GM23338 (cell line): Measurements from ENCODE around the gene GALNT9. TPM values are rescaled to one million over a fixed set of nuclear protein-coding genes. Genes with fewer than 3 reads are reported as not detected.

Source experiments
- ATAC-seq: fragments of 200-7000 bp; cut with Tn5 transposase; 3 replicates; pipeline ENCODE4 v1.9.1; 2020
- DNase-seq: peaks from one replicate; pipeline ENCODE4 v3.0.0-alpha.2; 2015; ENCODE audit warnings: low spot score
- H2AFZ ChIP-seq: fragments of 200-600 bp; sonication (generic); 2 replicates; pipeline ENCODE4 v1.8.0; 2016; ENCODE audit warnings: antibody characterized with exemption, mild to moderate bottlenecking, moderate library complexity
- H3F3A ChIP-seq: fragments of 200-600 bp; sonication (generic); replicated peaks from 2 replicates; pipeline ENCODE4 v1.8.0; 2017; ENCODE audit warnings: antibody characterized with exemption, mixed run types, low read depth
- H3K27ac ChIP-seq: fragments of 200-600 bp; sonication (generic); 2 replicates; pipeline ENCODE4 v1.6.1; 2016; ENCODE audit warnings: low read depth
- H3K27me3 ChIP-seq: fragments of 200-600 bp; sonication (generic); 2 replicates; pipeline ENCODE4 v1.8.0; 2016; ENCODE audit warnings: mild to moderate bottlenecking, mixed run types, moderate library complexity; ENCODE audit not compliant: insufficient read depth
- H3K36me3 ChIP-seq: fragments of 200-600 bp; sonication (generic); 2 replicates; pipeline ENCODE4 v1.8.0; 2016; ENCODE audit warnings: mild to moderate bottlenecking; ENCODE audit not compliant: insufficient read depth
- H3K4me1 ChIP-seq: fragments of 200-600 bp; sonication (generic); 2 replicates; pipeline ENCODE4 v1.8.0; 2016; ENCODE audit warnings: mild to moderate bottlenecking, moderate library complexity; ENCODE audit not compliant: insufficient read depth
- H3K4me2 ChIP-seq: fragments of 200-600 bp; sonication (generic); 2 replicates; pipeline ENCODE4 v1.7.1; 2017; ENCODE audit warnings: mixed run types
- H3K4me3 ChIP-seq: fragments of 200-600 bp; sonication (generic); 2 replicates; pipeline ENCODE4 v1.6.1; 2016; ENCODE audit warnings: mixed run types
- H3K79me2 ChIP-seq: fragments of 200-600 bp; sonication (generic); replicated peaks from 2 replicates; pipeline ENCODE4 v1.8.0; 2017; ENCODE audit warnings: mild to moderate bottlenecking; ENCODE audit not compliant: insufficient read depth
- H3K9me2 ChIP-seq: fragments of 200-600 bp; sonication (generic); 2 replicates; pipeline ENCODE4 v1.8.0; 2017; ENCODE audit not compliant: insufficient read depth
- H4K20me1 ChIP-seq: fragments of 200-600 bp; sonication (generic); replicated peaks from 2 replicates; pipeline ENCODE4 v1.8.0; 2017; ENCODE audit warnings: mild to moderate bottlenecking; ENCODE audit not compliant: insufficient read depth
- H3K27ac Mint-ChIP-seq: 2 replicates; pipeline ENCODE4 v1.8.0; 2020; ENCODE audit warnings: inconsistent platforms, mild to moderate bottlenecking, moderate library complexity, mixed read lengths
- H3K27me3 Mint-ChIP-seq: 3 replicates; pipeline ENCODE4 v1.8.0; 2022; ENCODE audit warnings: low read depth, mild to moderate bottlenecking, moderate library complexity, mixed read lengths, inconsistent platforms; ENCODE audit not compliant: insufficient read depth, poor library complexity
- H3K36me3 Mint-ChIP-seq: 3 replicates; pipeline ENCODE4 v1.8.0; 2021; ENCODE audit warnings: low read depth, mild to moderate bottlenecking, inconsistent platforms, moderate library complexity, mixed read lengths
- H3K4me1 Mint-ChIP-seq: 3 replicates; pipeline ENCODE4 v1.8.0; 2020; ENCODE audit warnings: mild to moderate bottlenecking, inconsistent platforms, mixed read lengths
- H3K4me3 Mint-ChIP-seq: 3 replicates; pipeline ENCODE4 v1.8.0; 2021; ENCODE audit warnings: moderate library complexity, mild to moderate bottlenecking, inconsistent platforms, mixed read lengths
- H3K9me3 Mint-ChIP-seq: 3 replicates; pipeline ENCODE4 v1.8.0; 2020; ENCODE audit warnings: moderate library complexity, mild to moderate bottlenecking, inconsistent platforms, mixed read lengths
- CREB1 ChIP-seq: fragments of 250-450 bp; sonication (Bioruptor Pico); IDR thresholded peaks from 2 replicates; pipeline ENCODE4 v1.5.0; 2020; ENCODE audit warnings: low read depth, mild to moderate bottlenecking, moderate library complexity
- EZH2 ChIP-seq: fragments of 200-600 bp; sonication (generic); IDR thresholded peaks from one replicate; pipeline ENCODE4 v1.8.0; 2017; ENCODE audit warnings: antibody characterized with exemption, mild to moderate bottlenecking, low read depth; ENCODE audit not compliant: unreplicated experiment
- JUNB ChIP-seq: IDR thresholded peaks from one replicate; pipeline ENCODE4 v1.6.1; 2016; ENCODE audit warnings: antibody characterized with exemption; ENCODE audit not compliant: unreplicated experiment
- NANOG ChIP-seq: IDR thresholded peaks from 2 replicates; pipeline ENCODE4 v1.6.1; 2016; ENCODE audit warnings: antibody characterized with exemption, borderline replicate concordance
- STAT1 ChIP-seq: IDR thresholded peaks from one replicate; pipeline ENCODE4 v1.6.1; 2016; ENCODE audit warnings: antibody characterized with exemption; ENCODE audit not compliant: unreplicated experiment
- ZNF331 ChIP-seq: fragments of 250-450 bp; sonication (Bioruptor Pico); IDR thresholded peaks from 2 replicates; pipeline ENCODE4 v1.5.0; 2020; ENCODE audit warnings: low read depth, mild to moderate bottlenecking, moderate library complexity
- polyA plus RNA-seq: library from polyadenylated mRNA; unstranded; fragments of >200 nt; fragmentation: Nextera tagmentation; extraction: Ambion mirVana; gene quantifications from 2 replicates; pipeline ENCODE4 v1.2.1, GENCODE V29; 2016
- total RNA-seq: library from RNA; depleted of rRNA; stranded (reverse); fragments of >200 nt; shearing (Covaris generic); gene quantifications from 2 replicates; pipeline ENCODE4 v1.2.3, GENCODE V29; 2014
- TF ChIP-seq, protein P1 (sequence below): IDR thresholded peaks from one replicate; pipeline ENCODE4 v1.6.1; 2018; ENCODE audit warnings: antibody characterized with exemption; ENCODE audit not compliant: unreplicated experiment
- TF ChIP-seq, protein P2 (sequence below): fragments of 250-450 bp; sonication (Bioruptor Pico); IDR thresholded peaks from 2 replicates; pipeline ENCODE4 v1.5.0; 2020; ENCODE audit warnings: mild to moderate bottlenecking, moderate library complexity
- TF ChIP-seq, protein P3 (sequence below), 2 experiments: fragments of 200-600 bp in 1 of 2; sonication (generic) in 1 of 2; conservative IDR thresholded peaks; 2 replicates each; pipeline versions ENCODE4 v1.5.1 to v1.6.1; 2016 to 2017; ENCODE audit warnings: antibody characterized with exemption in 2 of 2, low read depth in 2 of 2, mild to moderate bottlenecking in 2 of 2, moderate library complexity in 1 of 2

Gene GALNT9
- total and polyA plus RNA-seq, 2 experiments from 2014 or later: 0.81 to 2.5 TPM

DNA sequence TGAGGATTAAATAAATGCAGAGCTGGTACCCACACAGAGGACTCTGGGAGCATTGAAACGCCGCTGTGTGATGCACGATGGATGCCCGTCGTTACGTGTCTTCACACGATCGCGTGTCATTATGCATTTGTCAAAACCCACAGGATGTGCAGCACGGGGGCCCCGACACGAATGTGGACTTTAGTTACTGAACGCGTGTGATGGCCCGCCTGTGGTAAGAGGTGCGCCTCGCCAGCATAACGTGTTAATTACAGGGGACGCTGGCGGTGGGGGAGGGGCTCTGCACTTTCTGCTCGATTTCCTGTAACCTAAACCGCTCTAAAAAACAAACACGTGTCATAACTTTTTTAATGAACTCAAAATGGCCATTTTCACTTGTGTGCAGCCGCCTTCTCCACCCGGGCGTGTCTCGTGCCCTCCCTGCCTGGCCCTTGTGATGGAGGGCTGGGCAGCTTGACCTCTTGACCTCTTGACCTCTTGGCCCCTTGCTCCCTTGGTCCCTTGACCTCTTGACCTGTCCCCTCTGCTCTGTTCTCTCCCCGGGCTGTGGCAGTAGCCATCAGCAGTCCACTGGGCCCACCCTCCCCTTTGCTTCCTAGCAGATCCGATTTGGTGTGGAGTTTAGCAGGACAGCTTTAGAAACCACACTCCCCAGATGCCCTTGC lies 33.7 kb upstream of the GALNT9 start:
- Histone ChIP-seq H3K79me2 (no peaks in the 10 kb centered on the region), H3K36me3 (no peaks in the 10 kb centered on the region), H3K4me2 (no peak overlapping the region), H3K9me2 (no peaks in the 10 kb centered on the region), H2AFZ (no peak overlapping the region), H3F3A (no peaks in the 10 kb centered on the region), H3K4me3 (no peak overlapping the region), H3K27me3 (no peaks in the 10 kb centered on the region), H4K20me1 (no peaks in the 10 kb centered on the region), H3K4me1 (no peaks in the 10 kb centered on the region), H3K27ac (no peak overlapping the region)
- Mint-ChIP-seq H3K4me3 (no peak overlapping the region), H3K27me3 (peaks cover 16% of the 10 kb centered on the region), H3K9me3 (peaks cover 7% of the 10 kb centered on the region), H3K4me1 (no peaks in the 10 kb centered on the region), H3K36me3 (peaks cover 3% of the 10 kb centered on the region; the same call in 2 of the 3 replicates), H3K27ac (no peak overlapping the region)
- DNase-seq: no peak
- ATAC-seq: no peak
- TF ChIP-seq, protein P1, sequence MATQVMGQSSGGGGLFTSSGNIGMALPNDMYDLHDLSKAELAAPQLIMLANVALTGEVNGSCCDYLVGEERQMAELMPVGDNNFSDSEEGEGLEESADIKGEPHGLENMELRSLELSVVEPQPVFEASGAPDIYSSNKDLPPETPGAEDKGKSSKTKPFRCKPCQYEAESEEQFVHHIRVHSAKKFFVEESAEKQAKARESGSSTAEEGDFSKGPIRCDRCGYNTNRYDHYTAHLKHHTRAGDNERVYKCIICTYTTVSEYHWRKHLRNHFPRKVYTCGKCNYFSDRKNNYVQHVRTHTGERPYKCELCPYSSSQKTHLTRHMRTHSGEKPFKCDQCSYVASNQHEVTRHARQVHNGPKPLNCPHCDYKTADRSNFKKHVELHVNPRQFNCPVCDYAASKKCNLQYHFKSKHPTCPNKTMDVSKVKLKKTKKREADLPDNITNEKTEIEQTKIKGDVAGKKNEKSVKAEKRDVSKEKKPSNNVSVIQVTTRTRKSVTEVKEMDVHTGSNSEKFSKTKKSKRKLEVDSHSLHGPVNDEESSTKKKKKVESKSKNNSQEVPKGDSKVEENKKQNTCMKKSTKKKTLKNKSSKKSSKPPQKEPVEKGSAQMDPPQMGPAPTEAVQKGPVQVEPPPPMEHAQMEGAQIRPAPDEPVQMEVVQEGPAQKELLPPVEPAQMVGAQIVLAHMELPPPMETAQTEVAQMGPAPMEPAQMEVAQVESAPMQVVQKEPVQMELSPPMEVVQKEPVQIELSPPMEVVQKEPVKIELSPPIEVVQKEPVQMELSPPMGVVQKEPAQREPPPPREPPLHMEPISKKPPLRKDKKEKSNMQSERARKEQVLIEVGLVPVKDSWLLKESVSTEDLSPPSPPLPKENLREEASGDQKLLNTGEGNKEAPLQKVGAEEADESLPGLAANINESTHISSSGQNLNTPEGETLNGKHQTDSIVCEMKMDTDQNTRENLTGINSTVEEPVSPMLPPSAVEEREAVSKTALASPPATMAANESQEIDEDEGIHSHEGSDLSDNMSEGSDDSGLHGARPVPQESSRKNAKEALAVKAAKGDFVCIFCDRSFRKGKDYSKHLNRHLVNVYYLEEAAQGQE: no peak
- no peak for TF ChIP-seq ZNF331 (CRISPR knock-in tag)
- TF ChIP-seq, protein P2, sequence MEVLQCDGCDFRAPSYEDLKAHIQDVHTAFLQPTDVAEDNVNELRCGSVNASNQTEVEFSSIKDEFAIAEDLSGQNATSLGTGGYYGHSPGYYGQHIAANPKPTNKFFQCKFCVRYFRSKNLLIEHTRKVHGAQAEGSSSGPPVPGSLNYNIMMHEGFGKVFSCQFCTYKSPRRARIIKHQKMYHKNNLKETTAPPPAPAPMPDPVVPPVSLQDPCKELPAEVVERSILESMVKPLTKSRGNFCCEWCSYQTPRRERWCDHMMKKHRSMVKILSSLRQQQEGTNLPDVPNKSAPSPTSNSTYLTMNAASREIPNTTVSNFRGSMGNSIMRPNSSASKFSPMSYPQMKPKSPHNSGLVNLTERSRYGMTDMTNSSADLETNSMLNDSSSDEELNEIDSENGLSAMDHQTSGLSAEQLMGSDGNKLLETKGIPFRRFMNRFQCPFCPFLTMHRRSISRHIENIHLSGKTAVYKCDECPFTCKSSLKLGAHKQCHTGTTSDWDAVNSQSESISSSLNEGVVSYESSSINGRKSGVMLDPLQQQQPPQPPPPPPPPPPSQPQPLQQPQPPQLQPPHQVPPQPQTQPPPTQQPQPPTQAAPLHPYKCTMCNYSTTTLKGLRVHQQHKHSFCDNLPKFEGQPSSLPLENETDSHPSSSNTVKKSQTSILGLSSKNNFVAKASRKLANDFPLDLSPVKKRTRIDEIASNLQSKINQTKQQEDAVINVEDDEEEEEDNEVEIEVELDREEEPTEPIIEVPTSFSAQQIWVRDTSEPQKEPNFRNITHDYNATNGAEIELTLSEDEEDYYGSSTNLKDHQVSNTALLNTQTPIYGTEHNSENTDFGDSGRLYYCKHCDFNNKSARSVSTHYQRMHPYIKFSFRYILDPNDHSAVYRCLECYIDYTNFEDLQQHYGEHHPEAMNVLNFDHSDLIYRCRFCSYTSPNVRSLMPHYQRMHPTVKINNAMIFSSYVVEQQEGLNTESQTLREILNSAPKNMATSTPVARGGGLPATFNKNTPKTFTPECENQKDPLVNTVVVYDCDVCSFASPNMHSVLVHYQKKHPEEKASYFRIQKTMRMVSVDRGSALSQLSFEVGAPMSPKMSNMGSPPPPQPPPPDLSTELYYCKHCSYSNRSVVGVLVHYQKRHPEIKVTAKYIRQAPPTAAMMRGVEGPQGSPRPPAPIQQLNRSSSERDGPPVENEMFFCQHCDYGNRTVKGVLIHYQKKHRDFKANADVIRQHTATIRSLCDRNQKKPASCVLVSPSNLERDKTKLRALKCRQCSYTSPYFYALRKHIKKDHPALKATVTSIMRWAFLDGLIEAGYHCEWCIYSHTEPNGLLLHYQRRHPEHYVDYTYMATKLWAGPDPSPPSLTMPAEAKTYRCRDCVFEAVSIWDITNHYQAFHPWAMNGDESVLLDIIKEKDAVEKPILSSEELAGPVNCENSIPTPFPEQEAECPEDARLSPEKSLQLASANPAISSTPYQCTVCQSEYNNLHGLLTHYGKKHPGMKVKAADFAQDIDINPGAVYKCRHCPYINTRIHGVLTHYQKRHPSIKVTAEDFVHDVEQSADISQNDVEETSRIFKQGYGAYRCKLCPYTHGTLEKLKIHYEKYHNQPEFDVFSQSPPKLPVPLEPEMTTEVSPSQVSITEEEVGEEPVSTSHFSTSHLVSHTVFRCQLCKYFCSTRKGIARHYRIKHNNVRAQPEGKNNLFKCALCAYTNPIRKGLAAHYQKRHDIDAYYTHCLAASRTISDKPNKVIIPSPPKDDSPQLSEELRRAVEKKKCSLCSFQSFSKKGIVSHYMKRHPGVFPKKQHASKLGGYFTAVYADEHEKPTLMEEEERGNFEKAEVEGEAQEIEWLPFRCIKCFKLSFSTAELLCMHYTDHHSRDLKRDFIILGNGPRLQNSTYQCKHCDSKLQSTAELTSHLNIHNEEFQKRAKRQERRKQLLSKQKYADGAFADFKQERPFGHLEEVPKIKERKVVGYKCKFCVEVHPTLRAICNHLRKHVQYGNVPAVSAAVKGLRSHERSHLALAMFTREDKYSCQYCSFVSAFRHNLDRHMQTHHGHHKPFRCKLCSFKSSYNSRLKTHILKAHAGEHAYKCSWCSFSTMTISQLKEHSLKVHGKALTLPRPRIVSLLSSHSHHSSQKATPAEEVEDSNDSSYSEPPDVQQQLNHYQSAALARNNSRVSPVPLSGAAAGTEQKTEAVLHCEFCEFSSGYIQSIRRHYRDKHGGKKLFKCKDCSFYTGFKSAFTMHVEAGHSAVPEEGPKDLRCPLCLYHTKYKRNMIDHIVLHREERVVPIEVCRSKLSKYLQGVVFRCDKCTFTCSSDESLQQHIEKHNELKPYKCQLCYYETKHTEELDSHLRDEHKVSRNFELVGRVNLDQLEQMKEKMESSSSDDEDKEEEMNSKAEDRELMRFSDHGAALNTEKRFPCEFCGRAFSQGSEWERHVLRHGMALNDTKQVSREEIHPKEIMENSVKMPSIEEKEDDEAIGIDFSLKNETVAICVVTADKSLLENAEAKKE (CRISPR knock-in tag): no peak
- no peak for TF ChIP-seq NANOG
- no peak for TF ChIP-seq STAT1
- no peak for TF ChIP-seq CREB1
- TF ChIP-seq EZH2: no peak
- TF ChIP-seq, protein P3, sequence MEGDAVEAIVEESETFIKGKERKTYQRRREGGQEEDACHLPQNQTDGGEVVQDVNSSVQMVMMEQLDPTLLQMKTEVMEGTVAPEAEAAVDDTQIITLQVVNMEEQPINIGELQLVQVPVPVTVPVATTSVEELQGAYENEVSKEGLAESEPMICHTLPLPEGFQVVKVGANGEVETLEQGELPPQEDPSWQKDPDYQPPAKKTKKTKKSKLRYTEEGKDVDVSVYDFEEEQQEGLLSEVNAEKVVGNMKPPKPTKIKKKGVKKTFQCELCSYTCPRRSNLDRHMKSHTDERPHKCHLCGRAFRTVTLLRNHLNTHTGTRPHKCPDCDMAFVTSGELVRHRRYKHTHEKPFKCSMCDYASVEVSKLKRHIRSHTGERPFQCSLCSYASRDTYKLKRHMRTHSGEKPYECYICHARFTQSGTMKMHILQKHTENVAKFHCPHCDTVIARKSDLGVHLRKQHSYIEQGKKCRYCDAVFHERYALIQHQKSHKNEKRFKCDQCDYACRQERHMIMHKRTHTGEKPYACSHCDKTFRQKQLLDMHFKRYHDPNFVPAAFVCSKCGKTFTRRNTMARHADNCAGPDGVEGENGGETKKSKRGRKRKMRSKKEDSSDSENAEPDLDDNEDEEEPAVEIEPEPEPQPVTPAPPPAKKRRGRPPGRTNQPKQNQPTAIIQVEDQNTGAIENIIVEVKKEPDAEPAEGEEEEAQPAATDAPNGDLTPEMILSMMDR (conservative IDR thresholded peaks at IDR 0.05; ENCODE audit: low read depth in 2 of 2): no peak
- no peak for TF ChIP-seq JUNB
